ENCODE data around the gene PDCD2L.
"Not testable (repeated sequence)": the region's sequence is repeated elsewhere in the genome, so short reads cannot be mapped to it uniquely, and the experiment has no call there.

- TF ChIP-seq CTCF (IDR thresholded peaks at IDR 0.05); ZFX (IDR thresholded peaks at IDR 0.05; ENCODE audit: borderline replicate concordance): not testable (repeated sequence)
These were observed 35.0 kb upstream of the PDCD2L start for GRCh38 chr19:34369166-34369565.

All from 22Rv1 (cell line).